K562 (cell line): ENCODE data around the gene LZTR1. TPM values are rescaled to one million over a fixed set of nuclear protein-coding genes. Genes with fewer than 3 reads are reported as not detected.

Experiments used
- BRD9 ChIP-seq: fragments of 450-650 bp; IDR thresholded peaks from 2 replicates; pipeline ENCODE4 v1.6.1; 2018; ENCODE audit warnings: low read depth; ENCODE audit not compliant: partially characterized antibody
- CLOCK ChIP-seq: fragments of 250-450 bp; sonication (Bioruptor Pico); IDR thresholded peaks from 2 replicates; pipeline ENCODE4 v1.4.0; 2020; ENCODE audit warnings: mild to moderate bottlenecking, moderate library complexity, borderline replicate concordance
- E2F1 ChIP-seq: sonication (generic); formaldehyde crosslinking; IDR thresholded peaks from 2 replicates; pipeline ENCODE4 v1.8.1; 2023; ENCODE audit warnings: mild to moderate bottlenecking, missing genetic modification reagents, moderate library complexity
- GMEB1 ChIP-seq: fragments of 250-450 bp; sonication (Bioruptor Pico); IDR thresholded peaks from 2 replicates; pipeline ENCODE4 v1.4.0; 2020; ENCODE audit warnings: mild to moderate bottlenecking
- GTF2B ChIP-seq: IDR thresholded peaks from 2 replicates; pipeline ENCODE4 v1.6.1; 2011; ENCODE audit not compliant: insufficient read length; ENCODE audit errors: extremely low read depth
- GTF3C2 ChIP-seq: IDR thresholded peaks from 3 replicates; pipeline ENCODE4 v1.6.1; 2011; ENCODE audit warnings: borderline replicate concordance, mild to moderate bottlenecking, moderate library complexity; ENCODE audit not compliant: insufficient read length; ENCODE audit errors: extremely low read depth
- HMGN3 ChIP-seq: IDR thresholded peaks from 2 replicates; pipeline ENCODE4 v1.6.1; 2011; ENCODE audit warnings: borderline replicate concordance, low read depth, mild to moderate bottlenecking, mixed read lengths, low read length; ENCODE audit not compliant: insufficient read length; ENCODE audit errors: extremely low read depth
- MAFF ChIP-seq: IDR thresholded peaks from 2 replicates; pipeline ENCODE4 v1.6.1; 2012; ENCODE audit warnings: low read length, improper control_type of control experiment
- MEF2D ChIP-seq: conservative IDR thresholded peaks from 2 replicates; pipeline ENCODE4 v1.6.1; 2016; ENCODE audit warnings: low read depth, missing genetic modification characterization, missing compliant biosample characterization
- NONO ChIP-seq, 2 experiments: fragments of 200-400 bp in 1 of 2; fragments of 450-650 bp in 1 of 2; formaldehyde crosslinking in 1 of 2; IDR thresholded peaks; 2 replicates each; pipeline ENCODE4 v1.6.1; 2017; ENCODE audit warnings: low read depth in 2 of 2, mild to moderate bottlenecking in 2 of 2, moderate library complexity in 2 of 2, low read length in 1 of 2
- RBM25 ChIP-seq: fragments of 200-400 bp; formaldehyde crosslinking; IDR thresholded peaks from 2 replicates; pipeline ENCODE4 v1.6.1; 2018; ENCODE audit warnings: low read length, low read depth, moderate library complexity; ENCODE audit not compliant: severe bottlenecking
- SPI1 ChIP-seq: IDR thresholded peaks from 2 replicates; pipeline ENCODE4 v1.6.1; 2011; ENCODE audit warnings: low read depth, low read length, control low read depth, borderline replicate concordance
- STAT5A ChIP-seq: IDR thresholded peaks from 2 replicates; pipeline ENCODE4 v1.6.1; 2012; ENCODE audit warnings: low read length, inconsistent platforms, borderline replicate concordance
- TRIM24 ChIP-seq, 2 experiments: fragments of 450-650 bp; IDR thresholded peaks; 2 replicates each; pipeline ENCODE4 v1.6.1; 2016
- ZNF174 ChIP-seq: fragments of 250-450 bp; sonication (Bioruptor Pico); IDR thresholded peaks from 2 replicates; pipeline ENCODE4 v1.4.0; 2020; ENCODE audit warnings: mild to moderate bottlenecking
- ZNF239 ChIP-seq: fragments of 250-450 bp; sonication (Bioruptor Pico); IDR thresholded peaks from 2 replicates; pipeline ENCODE4 v1.4.0; 2020; ENCODE audit warnings: mild to moderate bottlenecking
- ZNF354B ChIP-seq: fragments of 250-450 bp; sonication (Bioruptor Pico); IDR thresholded peaks from 2 replicates; pipeline ENCODE4 v1.4.0; 2020
- ZNF76 ChIP-seq: fragments of 250-450 bp; sonication (Bioruptor Pico); IDR thresholded peaks from 2 replicates; pipeline ENCODE4 v1.4.0; 2020; ENCODE audit warnings: mild to moderate bottlenecking, moderate library complexity, borderline replicate concordance
- polyA plus RNA-seq, 8 experiments: library from polyadenylated mRNA; depleted of rRNA in 4 of 8; stranded (reverse) in 5 of 8; unstranded in 3 of 8; fragments of >200 nt; fragmentation: Nextera tagmentation in 2 of 8; fragmentation: Illumina TruSeq in 1 of 8; extraction: Ambion mirVana in 2 of 8; extraction: Trizol in 1 of 8; gene quantifications; 2 replicates each; pipeline versions ENCODE4 v1.2.1 to v1.2.3, GENCODE V29; 2011 to 2014; ENCODE audit warnings: inconsistent platforms in 1 of 8, missing spikeins in 1 of 8
- total RNA-seq, 7 experiments: library from RNA; depleted of rRNA in 6 of 7; stranded (reverse); fragments of >200 nt in 6 of 7; fragmentation: Illumina TruSeq in 2 of 7; extraction: Trizol in 2 of 7; gene quantifications; 2 replicates each; pipeline versions ENCODE4 v1.2.1 to v1.2.3, GENCODE V29; 2011 to 2021; ENCODE audit warnings: low replicate concordance in 1 of 7

The LZTR1 gene
- total and polyA plus RNA-seq, 9 of the 15 experiments (the other 6 are each of a cell fraction or from before 2014, with no cell fraction given): 2.2 to 135 (median 63.0) TPM

GRCh38 chr22:21001601-21002325 lies 19.7 kb downstream of the LZTR1 start, which contains the start of gene THAP7 (continued):
- TF ChIP-seq E2F1 (CRISPR knock-in tag) (peak; percentile 99), HMGN3 (no peak), GTF2B (no peak), BRD9 (no peak), RBM25 (no peak), STAT5A (no peak), ZNF239 (CRISPR knock-in tag) (peak; percentile 66), NONO (IDR thresholded peaks at IDR 0.05; ENCODE audit: low read depth in 2 of 2, low read length in 1 of 2) (no peak), MEF2D (tag) (no peak), GTF3C2 (no peak), GMEB1 (CRISPR knock-in tag) (peak; percentile 92), TRIM24 (IDR thresholded peaks at IDR 0.05) (no peak), ZNF354B (CRISPR knock-in tag) (peak; percentile 83), CLOCK (peak; percentile 88; the same call in 1 of the 2 replicates), SPI1 (0 out of 2 replicates have a peak, but pooled peaks have one; percentile 14), MAFF (peak; percentile 16; the same call in 1 of the 2 replicates), ZNF174 (no peak; the same call in 1 of the 2 replicates), ZNF76 (CRISPR knock-in tag) (peak; percentile 93; the same call in 1 of the 2 replicates)
